HFF-Myc (cell line): ENCODE data around the gene TTK.
"Not testable (repeated sequence)": the region's sequence is repeated elsewhere in the genome, so short reads cannot be mapped to it uniquely, and the experiment has no call there.

Experiments
- DNase-seq: peaks from one replicate; pipeline ENCODE4 v3.0.0-alpha.2; 2011; ENCODE audit warnings: low read depth; ENCODE audit errors: extremely low read depth
- H3K4me3 ChIP-seq: replicated peaks from 2 replicates; pipeline ENCODE4 v1.5.1; 2011; ENCODE audit warnings: low read depth, mild to moderate bottlenecking, control low read depth, low read length
- CTCF ChIP-seq: IDR thresholded peaks from 2 replicates; pipeline ENCODE4 v1.5.1; 2012; ENCODE audit warnings: mild to moderate bottlenecking, low read depth, low read length, control low read depth; ENCODE audit errors: missing control alignments

The TTK gene

GRCh38 chr6:80029470-80029869, 25.0 kb downstream of the TTK start:
- DNase-seq = no peak
- no peak for TF ChIP-seq CTCF

GRCh38 chr6:80048220-80048619, 43.8 kb downstream of the TTK start:
- H3K4me3 ChIP-seq, DNase-seq: not testable (repeated sequence)

More at GRCh38 chr6:80029470-80029869, 25.0 kb downstream of the TTK start:
- no peak overlapping the region for H3K4me3 ChIP-seq

GRCh38 chr6:80060774-80061173, 56.3 kb downstream of the TTK start:
- no peak for DNase-seq
- no peak for TF ChIP-seq CTCF
- H3K4me3 ChIP-seq = no peak overlapping the region

- H3K4me3 ChIP-seq, DNase-seq: not testable (repeated sequence)
These were observed 63.7 kb downstream of the TTK start for GRCh38 chr6:80068146-80068545.

GRCh38 chr6:80070431-80070830, 66.0 kb downstream of the TTK start:
- not testable (repeated sequence) for H3K4me3 ChIP-seq, DNase-seq

GRCh38 chr6:80077067-80077466, 72.6 kb downstream of the TTK start:
- DNase-seq = no peak
- no peak for TF ChIP-seq CTCF
- no peak overlapping the region for H3K4me3 ChIP-seq

GRCh38 chr6:80088637-80089036, 84.2 kb downstream of the TTK start:
- DNase-seq = no peak
- no peak for TF ChIP-seq CTCF
- H3K4me3 ChIP-seq = no peak overlapping the region

GRCh38 chr6:80091506-80091905, 87.1 kb downstream of the TTK start:
- no peak overlapping the region for H3K4me3 ChIP-seq
- no peak for TF ChIP-seq CTCF
- DNase-seq = no peak
